GM19463 (cell line): ENCODE data around the gene DEPDC5.
A peak's percentile ranks its signal among the peaks of the same experiment; 100 is the strongest.

ENCODE experiments used
- ATAC-seq: cut with Tn5 transposase; IDR thresholded peaks from one replicate; pipeline ENCODE4 v1.9.1; 2021; ENCODE audit warnings: mild to moderate bottlenecking, moderate library complexity; ENCODE audit not compliant: unreplicated experiment

The DEPDC5 gene

GRCh38 chr22:31920306-31920705 lies 166.5 kb downstream of the DEPDC5 start:
- no peak for ATAC-seq

GRCh38 chr22:31921106-31921505 lies 167.3 kb downstream of the DEPDC5 start:
- no peak for ATAC-seq

- no peak for ATAC-seq
Observed at GRCh38 chr22:31922534-31922933, 168.7 kb downstream of the DEPDC5 start.

GRCh38 chr22:31923136-31923535 lies 169.3 kb downstream of the DEPDC5 start:
- ATAC-seq = no peak

- no peak for ATAC-seq
Observed at GRCh38 chr22:31923747-31924146, 169.9 kb downstream of the DEPDC5 start.

- no peak for ATAC-seq
Observed at GRCh38 chr22:31925056-31925455, 171.2 kb downstream of the DEPDC5 start.

GRCh38 chr22:31926024-31926423 lies 172.2 kb downstream of the DEPDC5 start:
- ATAC-seq = no peak

GRCh38 chr22:31926969-31927368 lies 173.2 kb downstream of the DEPDC5 start:
- no peak for ATAC-seq

GRCh38 chr22:31927562-31927961 lies 173.7 kb downstream of the DEPDC5 start:
- no peak for ATAC-seq

GRCh38 chr22:31929167-31929930 lies 175.5 kb downstream of the DEPDC5 start:
- ATAC-seq = no peak

- ATAC-seq = no peak
Observed at GRCh38 chr22:31932863-31933262, 179.0 kb downstream of the DEPDC5 start.

GRCh38 chr22:31933406-31933805 lies 179.6 kb downstream of the DEPDC5 start:
- no peak for ATAC-seq

GRCh38 chr22:31933816-31934482 lies 180.1 kb downstream of the DEPDC5 start:
- no peak for ATAC-seq

- ATAC-seq = no peak
Observed at GRCh38 chr22:31935961-31936635, 182.3 kb downstream of the DEPDC5 start.

- no peak for ATAC-seq
Observed at GRCh38 chr22:31937341-31937740, 183.5 kb downstream of the DEPDC5 start.

- ATAC-seq = no peak
Observed at GRCh38 chr22:31938296-31938695, 184.5 kb downstream of the DEPDC5 start.

GRCh38 chr22:31940506-31940905 lies 186.7 kb downstream of the DEPDC5 start:
- ATAC-seq = no peak

GRCh38 chr22:31942091-31942490 lies 188.3 kb downstream of the DEPDC5 start:
- ATAC-seq = no peak

- no peak for ATAC-seq
Observed at GRCh38 chr22:31943206-31943977, 189.6 kb downstream of the DEPDC5 start.

GRCh38 chr22:31943978-31944699 lies 190.3 kb downstream of the DEPDC5 start, which contains the start of gene YWHAH:
Gene YWHAH (plus strand): TSS chr22:31944535. CDS start chr22:31944734, 199 bp downstream.
- peak; percentile 65 for ATAC-seq
